WTC11 (cell line): Measurements from ENCODE around the gene GJD3. TPM values are rescaled to one million over a fixed set of nuclear protein-coding genes. Genes with fewer than 3 reads are reported as not detected.

Experiments used
- ATAC-seq: fragments of 200-7000 bp; cut with Tn5 transposase; 2 replicates; pipeline ENCODE4 v1.10.0; 2021; ENCODE audit warnings: mild to moderate bottlenecking, moderate library complexity
- CTCF ChIA-PET: fragments of 300-600 bp; sonication (Branson Sonifier 250); formaldehyde crosslinking; loops from one replicate; lab custom pipeline; 2021; ENCODE audit warnings: antibody characterized with exemption; lab: Charles Lee
- POLR2A ChIA-PET: fragments of 350-600 bp; sonication (Branson Sonifier 250); formaldehyde crosslinking; loops from one replicate; lab custom pipeline; 2021; ENCODE audit warnings: antibody characterized with exemption; lab: Charles Lee
- DNase-seq: peaks from one replicate; pipeline ENCODE4 v3.0.0; 2021; ENCODE audit warnings: low spot score
- H3K27ac Mint-ChIP-seq: 2 replicates; pipeline ENCODE4 v1.8.0; 2021; ENCODE audit warnings: mixed read lengths
- H3K27me3 Mint-ChIP-seq: 2 replicates; pipeline ENCODE4 v1.8.0; 2021; ENCODE audit warnings: low read depth, mild to moderate bottlenecking, moderate library complexity, mixed read lengths
- H3K36me3 Mint-ChIP-seq: 2 replicates; pipeline ENCODE4 v1.8.0; 2021; ENCODE audit warnings: mixed read lengths
- H3K4me1 Mint-ChIP-seq: 2 replicates; pipeline ENCODE4 v1.8.0; 2022; ENCODE audit warnings: mixed read lengths
- H3K4me3 Mint-ChIP-seq: 2 replicates; pipeline ENCODE4 v1.8.0; 2021; ENCODE audit warnings: mild to moderate bottlenecking, moderate library complexity, mixed read lengths
- H3K9me3 Mint-ChIP-seq: 2 replicates; pipeline ENCODE4 v1.8.0; 2021; ENCODE audit warnings: mixed read lengths
- ATF1 ChIP-seq: sonication (generic); formaldehyde crosslinking; IDR thresholded peaks from 2 replicates; pipeline ENCODE4 v1.8.1; 2023; ENCODE audit warnings: mild to moderate bottlenecking, moderate library complexity, missing genetic modification reagents
- CBFB ChIP-seq: sonication (generic); formaldehyde crosslinking; IDR thresholded peaks from 2 replicates; pipeline ENCODE4 v1.8.1; 2022; ENCODE audit warnings: mild to moderate bottlenecking, low read depth, missing genetic modification reagents
- ELF4 ChIP-seq: sonication (generic); formaldehyde crosslinking; IDR thresholded peaks from 2 replicates; pipeline ENCODE4 v1.8.1; 2022; ENCODE audit warnings: low read depth, mild to moderate bottlenecking, moderate library complexity, missing genetic modification reagents
- JAZF1 ChIP-seq: fragments of 250-450 bp; sonication (Bioruptor Pico); IDR thresholded peaks from 2 replicates; pipeline ENCODE4 v1.9.0; 2021; ENCODE audit warnings: moderate library complexity, mild to moderate bottlenecking, inconsistent platforms
- MXD4 ChIP-seq: fragments of 250-450 bp; sonication (Bioruptor Pico); IDR thresholded peaks from 2 replicates; pipeline ENCODE4 v1.8.0; 2021; ENCODE audit warnings: mild to moderate bottlenecking, moderate library complexity, borderline replicate concordance
- MYBL2 ChIP-seq: sonication (generic); formaldehyde crosslinking; IDR thresholded peaks from 2 replicates; pipeline ENCODE4 v1.8.1; 2023; ENCODE audit warnings: mild to moderate bottlenecking, moderate library complexity, missing genetic modification reagents
- NFE2L1 ChIP-seq: sonication (generic); formaldehyde crosslinking; IDR thresholded peaks from 2 replicates; pipeline ENCODE4 v1.8.1; 2023; ENCODE audit warnings: missing genetic modification reagents
- NR3C1 ChIP-seq: sonication (generic); formaldehyde crosslinking; conservative IDR thresholded peaks from 2 replicates; pipeline ENCODE4 v1.8.1; 2023; ENCODE audit warnings: low read depth, mild to moderate bottlenecking, missing genetic modification reagents
- SMAD4 ChIP-seq: sonication (generic); formaldehyde crosslinking; IDR thresholded peaks from 2 replicates; pipeline ENCODE4 v1.8.0; 2022; ENCODE audit warnings: mild to moderate bottlenecking, missing genetic modification reagents
- ZNF423 ChIP-seq: fragments of 250-450 bp; sonication (Bioruptor Pico); IDR thresholded peaks from 2 replicates; pipeline ENCODE4 v2.1.2; 2022; ENCODE audit warnings: mild to moderate bottlenecking, moderate library complexity
- total RNA-seq: library from RNA; stranded (reverse); gene quantifications from 3 replicates; pipeline ENCODE4 v1.2.3, GENCODE V29; 2021
- TF ChIP-seq, protein P1 (sequence below): fragments of 200-600 bp; IDR thresholded peaks from 2 replicates; pipeline ENCODE4 v1.8.0; 2022; ENCODE audit warnings: antibody characterized with exemption
- TF ChIP-seq, protein P2 (sequence below): sonication (generic); formaldehyde crosslinking; conservative IDR thresholded peaks from 2 replicates; pipeline ENCODE4 v1.8.1; 2023; ENCODE audit warnings: mild to moderate bottlenecking, low read depth, missing genetic modification reagents, moderate library complexity
- TF ChIP-seq, protein P3 (sequence below): sonication (generic); formaldehyde crosslinking; conservative IDR thresholded peaks from 2 replicates; pipeline ENCODE4 v1.8.1; 2022; ENCODE audit warnings: mild to moderate bottlenecking, missing genetic modification reagents
- TF ChIP-seq, protein P4 (sequence below): sonication (generic); formaldehyde crosslinking; IDR thresholded peaks from 2 replicates; pipeline ENCODE4 v1.8.1; 2022; ENCODE audit warnings: mild to moderate bottlenecking, moderate library complexity, missing genetic modification reagents
- TF ChIP-seq, protein P5 (sequence below): sonication (generic); formaldehyde crosslinking; IDR thresholded peaks from 2 replicates; pipeline ENCODE4 v1.8.1; 2022; ENCODE audit warnings: missing genetic modification reagents, borderline replicate concordance
- TF ChIP-seq, protein P6 (sequence below): sonication (generic); formaldehyde crosslinking; IDR thresholded peaks from 2 replicates; pipeline ENCODE4 v1.8.0; 2023; ENCODE audit warnings: missing genetic modification reagents, mild to moderate bottlenecking, borderline replicate concordance

Gene GJD3
- total RNA-seq, 1 experiment from 2014 or later, result 2.3 TPM

DNA sequence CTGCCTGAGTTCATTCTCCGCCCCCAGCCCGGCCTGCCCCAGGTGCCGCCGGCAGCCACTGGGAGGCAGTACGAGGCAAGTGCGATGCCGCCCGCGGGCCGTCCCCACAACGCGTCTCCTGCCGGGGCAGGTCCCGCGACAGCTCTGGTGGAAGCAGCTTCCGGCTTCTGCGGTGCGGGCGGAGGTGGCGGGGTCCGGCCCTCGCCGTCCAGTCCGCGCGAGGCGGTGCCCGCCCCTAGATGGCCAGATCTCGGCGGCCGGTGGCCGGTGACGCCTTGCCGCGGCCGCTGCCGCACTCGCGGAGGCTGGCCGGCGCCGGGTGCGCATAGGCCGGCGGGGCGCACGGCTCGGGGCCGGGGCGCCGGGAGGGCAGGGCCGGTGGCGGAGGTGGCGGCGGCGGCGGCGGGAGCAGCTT lies 1.8 kb downstream of the GJD3 start (continued):
- TF ChIP-seq SMAD4, result no peak
- 0 out of 2 replicates have a peak, but pooled peaks have one; percentile 40 for TF ChIP-seq NFE2L1 (CRISPR knock-in tag)
- TF ChIP-seq, protein P1, sequence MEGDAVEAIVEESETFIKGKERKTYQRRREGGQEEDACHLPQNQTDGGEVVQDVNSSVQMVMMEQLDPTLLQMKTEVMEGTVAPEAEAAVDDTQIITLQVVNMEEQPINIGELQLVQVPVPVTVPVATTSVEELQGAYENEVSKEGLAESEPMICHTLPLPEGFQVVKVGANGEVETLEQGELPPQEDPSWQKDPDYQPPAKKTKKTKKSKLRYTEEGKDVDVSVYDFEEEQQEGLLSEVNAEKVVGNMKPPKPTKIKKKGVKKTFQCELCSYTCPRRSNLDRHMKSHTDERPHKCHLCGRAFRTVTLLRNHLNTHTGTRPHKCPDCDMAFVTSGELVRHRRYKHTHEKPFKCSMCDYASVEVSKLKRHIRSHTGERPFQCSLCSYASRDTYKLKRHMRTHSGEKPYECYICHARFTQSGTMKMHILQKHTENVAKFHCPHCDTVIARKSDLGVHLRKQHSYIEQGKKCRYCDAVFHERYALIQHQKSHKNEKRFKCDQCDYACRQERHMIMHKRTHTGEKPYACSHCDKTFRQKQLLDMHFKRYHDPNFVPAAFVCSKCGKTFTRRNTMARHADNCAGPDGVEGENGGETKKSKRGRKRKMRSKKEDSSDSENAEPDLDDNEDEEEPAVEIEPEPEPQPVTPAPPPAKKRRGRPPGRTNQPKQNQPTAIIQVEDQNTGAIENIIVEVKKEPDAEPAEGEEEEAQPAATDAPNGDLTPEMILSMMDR, result no peak
- TF ChIP-seq CBFB (CRISPR knock-in tag), result peak; percentile 88; the same call in 1 of the 2 replicates
- no peak for TF ChIP-seq MYBL2 (CRISPR knock-in tag)
- TF ChIP-seq, protein P2, sequence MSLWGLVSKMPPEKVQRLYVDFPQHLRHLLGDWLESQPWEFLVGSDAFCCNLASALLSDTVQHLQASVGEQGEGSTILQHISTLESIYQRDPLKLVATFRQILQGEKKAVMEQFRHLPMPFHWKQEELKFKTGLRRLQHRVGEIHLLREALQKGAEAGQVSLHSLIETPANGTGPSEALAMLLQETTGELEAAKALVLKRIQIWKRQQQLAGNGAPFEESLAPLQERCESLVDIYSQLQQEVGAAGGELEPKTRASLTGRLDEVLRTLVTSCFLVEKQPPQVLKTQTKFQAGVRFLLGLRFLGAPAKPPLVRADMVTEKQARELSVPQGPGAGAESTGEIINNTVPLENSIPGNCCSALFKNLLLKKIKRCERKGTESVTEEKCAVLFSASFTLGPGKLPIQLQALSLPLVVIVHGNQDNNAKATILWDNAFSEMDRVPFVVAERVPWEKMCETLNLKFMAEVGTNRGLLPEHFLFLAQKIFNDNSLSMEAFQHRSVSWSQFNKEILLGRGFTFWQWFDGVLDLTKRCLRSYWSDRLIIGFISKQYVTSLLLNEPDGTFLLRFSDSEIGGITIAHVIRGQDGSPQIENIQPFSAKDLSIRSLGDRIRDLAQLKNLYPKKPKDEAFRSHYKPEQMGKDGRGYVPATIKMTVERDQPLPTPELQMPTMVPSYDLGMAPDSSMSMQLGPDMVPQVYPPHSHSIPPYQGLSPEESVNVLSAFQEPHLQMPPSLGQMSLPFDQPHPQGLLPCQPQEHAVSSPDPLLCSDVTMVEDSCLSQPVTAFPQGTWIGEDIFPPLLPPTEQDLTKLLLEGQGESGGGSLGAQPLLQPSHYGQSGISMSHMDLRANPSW (CRISPR knock-in tag), result 0 out of 2 replicates have a peak, but pooled peaks have one; percentile 33
- TF ChIP-seq, protein P3, sequence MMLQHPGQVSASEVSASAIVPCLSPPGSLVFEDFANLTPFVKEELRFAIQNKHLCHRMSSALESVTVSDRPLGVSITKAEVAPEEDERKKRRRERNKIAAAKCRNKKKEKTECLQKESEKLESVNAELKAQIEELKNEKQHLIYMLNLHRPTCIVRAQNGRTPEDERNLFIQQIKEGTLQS (CRISPR knock-in tag), result no peak
- TF ChIP-seq, protein P4, sequence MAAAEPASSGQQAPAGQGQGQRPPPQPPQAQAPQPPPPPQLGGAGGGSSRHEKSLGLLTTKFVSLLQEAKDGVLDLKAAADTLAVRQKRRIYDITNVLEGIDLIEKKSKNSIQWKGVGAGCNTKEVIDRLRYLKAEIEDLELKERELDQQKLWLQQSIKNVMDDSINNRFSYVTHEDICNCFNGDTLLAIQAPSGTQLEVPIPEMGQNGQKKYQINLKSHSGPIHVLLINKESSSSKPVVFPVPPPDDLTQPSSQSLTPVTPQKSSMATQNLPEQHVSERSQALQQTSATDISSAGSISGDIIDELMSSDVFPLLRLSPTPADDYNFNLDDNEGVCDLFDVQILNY (CRISPR knock-in tag), result no peak
- no peak for TF ChIP-seq ELF4 (CRISPR knock-in tag)

DNA sequence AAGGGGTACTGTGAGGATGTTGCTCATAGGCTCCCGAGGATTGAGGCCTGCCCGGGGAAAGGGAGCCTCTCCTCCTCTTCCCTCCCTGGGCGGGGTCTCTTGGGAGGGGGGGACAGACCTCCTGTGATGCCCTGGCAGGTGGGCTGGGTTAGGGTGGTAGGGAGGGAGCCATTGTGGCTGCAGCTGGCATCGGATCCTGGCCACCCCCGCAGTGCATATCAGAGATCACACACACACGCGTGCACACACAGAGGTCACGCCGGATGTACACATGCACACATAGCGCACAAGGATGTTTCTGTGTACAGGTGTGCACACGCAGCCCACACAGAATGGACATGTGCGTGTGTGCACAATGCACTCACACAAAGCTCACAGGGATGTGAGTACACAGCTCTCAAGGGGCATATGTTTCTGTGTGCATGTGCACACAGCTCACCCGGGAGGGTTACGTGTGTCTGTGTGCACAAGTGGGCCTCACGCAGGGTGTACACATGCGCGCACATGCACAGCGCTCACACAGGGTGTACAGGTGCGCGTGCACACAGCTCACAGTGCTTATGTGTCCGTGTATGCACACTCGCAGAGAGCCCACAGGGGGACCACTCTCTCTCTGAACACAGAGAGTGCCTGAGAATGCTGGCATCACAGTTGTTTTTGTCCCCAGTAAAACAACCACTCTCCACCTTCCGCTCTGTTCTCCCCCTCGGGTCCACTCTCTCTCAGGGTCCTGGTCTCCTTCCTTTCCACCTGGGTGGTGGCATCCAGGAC lies 2.4 kb downstream of the GJD3 start:
- Mint-ChIP-seq H3K27ac (no peak overlapping the region), H3K4me1 (peaks cover 36% of the 10 kb centered on the region), H3K9me3 (no peaks in the 10 kb centered on the region), H3K36me3 (no peaks in the 10 kb centered on the region), H3K27me3 (peaks cover 40% of the 10 kb centered on the region), H3K4me3 (peak overlapping the region; percentile 58)
- POLR2A ChIA-PET, result no interaction called here
- TF ChIP-seq ZNF423 (CRISPR knock-in tag) (0 out of 2 replicates have a peak, but pooled peaks have one; percentile 3), MXD4 (CRISPR knock-in tag) (no peak)
- ATAC-seq (no peak), DNase-seq (no peak)
- CTCF ChIA-PET, result interaction anchor here (0.7 to 6.9 kb wide), 29 partner anchors 11 to 258 kb away, joined by 3 to 102 read pairs (median 5); partner anchors contain the start of genes IGFBP4 and TOP2A

DNA sequence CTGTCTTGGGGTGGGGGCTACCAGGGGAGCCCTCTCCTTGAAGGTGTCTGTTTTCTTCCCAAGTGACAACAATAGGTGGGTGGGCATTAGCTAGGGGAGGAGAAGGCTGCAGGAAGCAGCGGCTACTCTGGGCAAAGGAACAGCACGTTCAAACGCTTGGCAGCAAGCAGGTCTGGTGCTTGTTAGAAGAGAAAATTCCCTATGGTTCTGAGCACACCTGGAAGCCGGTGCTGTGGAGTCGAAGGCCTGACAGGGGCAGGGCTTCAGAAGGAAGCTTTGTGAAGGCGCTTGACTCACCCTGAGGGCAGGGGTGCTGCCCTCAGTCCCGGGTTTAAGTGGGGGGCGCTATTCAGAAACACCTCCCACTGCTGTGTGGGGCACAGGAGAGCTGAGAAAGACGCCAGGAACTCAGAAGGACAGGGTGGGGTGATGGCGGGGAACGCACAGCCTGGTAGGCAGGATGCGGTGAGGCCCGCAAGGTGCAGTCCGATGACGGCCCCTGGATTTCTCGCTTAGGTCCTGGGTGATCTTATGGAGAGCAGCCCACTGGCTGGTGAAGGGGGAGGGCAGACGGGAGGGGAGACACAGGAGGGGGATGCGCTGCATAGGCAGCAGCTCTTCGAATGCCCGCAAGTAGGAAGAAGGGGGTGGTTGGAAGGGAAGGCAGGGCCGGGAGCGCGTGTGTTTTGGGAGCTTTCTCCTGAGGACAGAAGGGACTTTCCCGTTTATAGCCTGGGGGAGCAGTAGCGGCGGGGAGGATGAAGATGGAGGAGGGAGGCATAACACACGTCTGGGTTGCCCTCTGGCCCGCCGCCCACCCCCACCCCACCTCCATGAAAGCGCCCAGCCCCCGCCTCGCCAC lies 3.2 kb downstream of the GJD3 start:
- no peaks in the 10 kb centered on the region for H3K36me3 Mint-ChIP-seq
- DNase-seq (no peak), ATAC-seq (no peak; the same call in 1 of the 2 replicates)
- ChIA-PET CTCF (interaction anchor here (0.6 to 6.9 kb wide), 25 partner anchors 16 to 258 kb away, joined by 3 to 102 read pairs (median 5); partner anchors contain the start of genes IGFBP4 and TOP2A), POLR2A (no interaction called here)
- H3K27ac Mint-ChIP-seq, result no peak overlapping the region
- H3K4me1 Mint-ChIP-seq, result peaks cover 36% of the 10 kb centered on the region
- no peaks in the 10 kb centered on the region for H3K9me3 Mint-ChIP-seq
- peaks cover 40% of the 10 kb centered on the region for H3K27me3 Mint-ChIP-seq
- peak overlapping the region; percentile 42 for H3K4me3 Mint-ChIP-seq
- TF ChIP-seq ATF1 (CRISPR knock-in tag) (no peak), JAZF1 (CRISPR knock-in tag) (no peak), NR3C1 (CRISPR knock-in tag) (no peak)
- TF ChIP-seq, protein P5, sequence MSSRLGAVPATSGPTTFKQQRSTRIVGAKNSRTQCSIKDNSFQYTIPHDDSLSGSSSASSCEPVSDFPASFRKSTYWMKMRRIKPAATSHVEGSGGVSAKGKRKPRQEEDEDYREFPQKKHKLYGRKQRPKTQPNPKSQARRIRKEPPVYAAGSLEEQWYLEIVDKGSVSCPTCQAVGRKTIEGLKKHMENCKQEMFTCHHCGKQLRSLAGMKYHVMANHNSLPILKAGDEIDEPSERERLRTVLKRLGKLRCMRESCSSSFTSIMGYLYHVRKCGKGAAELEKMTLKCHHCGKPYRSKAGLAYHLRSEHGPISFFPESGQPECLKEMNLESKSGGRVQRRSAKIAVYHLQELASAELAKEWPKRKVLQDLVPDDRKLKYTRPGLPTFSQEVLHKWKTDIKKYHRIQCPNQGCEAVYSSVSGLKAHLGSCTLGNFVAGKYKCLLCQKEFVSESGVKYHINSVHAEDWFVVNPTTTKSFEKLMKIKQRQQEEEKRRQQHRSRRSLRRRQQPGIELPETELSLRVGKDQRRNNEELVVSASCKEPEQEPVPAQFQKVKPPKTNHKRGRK (CRISPR knock-in tag), result no peak
- TF ChIP-seq, protein P6, sequence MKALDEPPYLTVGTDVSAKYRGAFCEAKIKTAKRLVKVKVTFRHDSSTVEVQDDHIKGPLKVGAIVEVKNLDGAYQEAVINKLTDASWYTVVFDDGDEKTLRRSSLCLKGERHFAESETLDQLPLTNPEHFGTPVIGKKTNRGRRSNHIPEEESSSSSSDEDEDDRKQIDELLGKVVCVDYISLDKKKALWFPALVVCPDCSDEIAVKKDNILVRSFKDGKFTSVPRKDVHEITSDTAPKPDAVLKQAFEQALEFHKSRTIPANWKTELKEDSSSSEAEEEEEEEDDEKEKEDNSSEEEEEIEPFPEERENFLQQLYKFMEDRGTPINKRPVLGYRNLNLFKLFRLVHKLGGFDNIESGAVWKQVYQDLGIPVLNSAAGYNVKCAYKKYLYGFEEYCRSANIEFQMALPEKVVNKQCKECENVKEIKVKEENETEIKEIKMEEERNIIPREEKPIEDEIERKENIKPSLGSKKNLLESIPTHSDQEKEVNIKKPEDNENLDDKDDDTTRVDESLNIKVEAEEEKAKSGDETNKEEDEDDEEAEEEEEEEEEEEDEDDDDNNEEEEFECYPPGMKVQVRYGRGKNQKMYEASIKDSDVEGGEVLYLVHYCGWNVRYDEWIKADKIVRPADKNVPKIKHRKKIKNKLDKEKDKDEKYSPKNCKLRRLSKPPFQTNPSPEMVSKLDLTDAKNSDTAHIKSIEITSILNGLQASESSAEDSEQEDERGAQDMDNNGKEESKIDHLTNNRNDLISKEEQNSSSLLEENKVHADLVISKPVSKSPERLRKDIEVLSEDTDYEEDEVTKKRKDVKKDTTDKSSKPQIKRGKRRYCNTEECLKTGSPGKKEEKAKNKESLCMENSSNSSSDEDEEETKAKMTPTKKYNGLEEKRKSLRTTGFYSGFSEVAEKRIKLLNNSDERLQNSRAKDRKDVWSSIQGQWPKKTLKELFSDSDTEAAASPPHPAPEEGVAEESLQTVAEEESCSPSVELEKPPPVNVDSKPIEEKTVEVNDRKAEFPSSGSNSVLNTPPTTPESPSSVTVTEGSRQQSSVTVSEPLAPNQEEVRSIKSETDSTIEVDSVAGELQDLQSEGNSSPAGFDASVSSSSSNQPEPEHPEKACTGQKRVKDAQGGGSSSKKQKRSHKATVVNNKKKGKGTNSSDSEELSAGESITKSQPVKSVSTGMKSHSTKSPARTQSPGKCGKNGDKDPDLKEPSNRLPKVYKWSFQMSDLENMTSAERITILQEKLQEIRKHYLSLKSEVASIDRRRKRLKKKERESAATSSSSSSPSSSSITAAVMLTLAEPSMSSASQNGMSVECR (CRISPR knock-in tag), result no peak
